Omental fat pad (tissue), 4 donors: ENCODE measurements around the gene CEBPA. TPM values are rescaled to one million over a fixed set of nuclear protein-coding genes. Genes with fewer than 3 reads are reported as not detected.

Source experiments
- ATAC-seq: fragments of 150-250 bp; one replicate; pipeline ENCODE4 v1.9.1; 2016; ENCODE audit warnings: mild to moderate bottlenecking, moderate library complexity; ENCODE audit not compliant: low FRiP score
- DNase-seq: peaks from one replicate; pipeline ENCODE4 v3.0.0-alpha.2; 2019; ENCODE audit warnings: low spot score
- total RNA-seq, 4 donors: library from RNA; depleted of rRNA; stranded (reverse); fragments of >200 nt; gene quantifications; one replicate each; pipeline ENCODE4 v1.1.0, GENCODE V29; 2016
- TF ChIP-seq, protein P1 (sequence below), 3 donors: fragments of 450-650 bp; IDR thresholded peaks; one replicate each; pipeline ENCODE4 v1.5.1; 2016 to 2017; ENCODE audit warnings: antibody characterized with exemption in 3 of 3, mild to moderate bottlenecking in 3 of 3, moderate library complexity in 2 of 3

Gene CEBPA
- total RNA-seq, 4 donors from 2014 or later = 100 to 567 (median 166) TPM

DNA sequence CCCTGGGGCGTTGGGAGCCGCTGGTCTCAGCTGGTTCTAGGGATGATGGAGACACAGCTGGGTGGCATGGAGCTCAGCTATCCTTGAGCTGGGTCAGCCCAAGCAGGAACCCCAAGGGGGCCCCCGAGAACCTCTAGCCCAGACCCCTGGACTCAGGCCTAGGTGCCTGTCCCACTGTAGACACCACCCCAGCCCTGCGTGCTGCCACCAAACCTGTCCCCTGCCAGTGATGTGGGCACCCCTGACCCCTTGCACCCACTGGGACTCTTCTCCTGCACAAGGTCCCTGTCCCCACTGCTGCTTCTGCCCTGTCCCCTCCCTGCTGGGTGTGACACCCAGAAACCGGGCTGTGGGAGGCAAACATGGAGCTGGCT, 26.8 kb downstream of the CEBPA start:
- DNase-seq (no peak), ATAC-seq (no peak)
- TF ChIP-seq, protein P1, sequence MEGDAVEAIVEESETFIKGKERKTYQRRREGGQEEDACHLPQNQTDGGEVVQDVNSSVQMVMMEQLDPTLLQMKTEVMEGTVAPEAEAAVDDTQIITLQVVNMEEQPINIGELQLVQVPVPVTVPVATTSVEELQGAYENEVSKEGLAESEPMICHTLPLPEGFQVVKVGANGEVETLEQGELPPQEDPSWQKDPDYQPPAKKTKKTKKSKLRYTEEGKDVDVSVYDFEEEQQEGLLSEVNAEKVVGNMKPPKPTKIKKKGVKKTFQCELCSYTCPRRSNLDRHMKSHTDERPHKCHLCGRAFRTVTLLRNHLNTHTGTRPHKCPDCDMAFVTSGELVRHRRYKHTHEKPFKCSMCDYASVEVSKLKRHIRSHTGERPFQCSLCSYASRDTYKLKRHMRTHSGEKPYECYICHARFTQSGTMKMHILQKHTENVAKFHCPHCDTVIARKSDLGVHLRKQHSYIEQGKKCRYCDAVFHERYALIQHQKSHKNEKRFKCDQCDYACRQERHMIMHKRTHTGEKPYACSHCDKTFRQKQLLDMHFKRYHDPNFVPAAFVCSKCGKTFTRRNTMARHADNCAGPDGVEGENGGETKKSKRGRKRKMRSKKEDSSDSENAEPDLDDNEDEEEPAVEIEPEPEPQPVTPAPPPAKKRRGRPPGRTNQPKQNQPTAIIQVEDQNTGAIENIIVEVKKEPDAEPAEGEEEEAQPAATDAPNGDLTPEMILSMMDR (IDR thresholded peaks at IDR 0.05) = no peak

DNA sequence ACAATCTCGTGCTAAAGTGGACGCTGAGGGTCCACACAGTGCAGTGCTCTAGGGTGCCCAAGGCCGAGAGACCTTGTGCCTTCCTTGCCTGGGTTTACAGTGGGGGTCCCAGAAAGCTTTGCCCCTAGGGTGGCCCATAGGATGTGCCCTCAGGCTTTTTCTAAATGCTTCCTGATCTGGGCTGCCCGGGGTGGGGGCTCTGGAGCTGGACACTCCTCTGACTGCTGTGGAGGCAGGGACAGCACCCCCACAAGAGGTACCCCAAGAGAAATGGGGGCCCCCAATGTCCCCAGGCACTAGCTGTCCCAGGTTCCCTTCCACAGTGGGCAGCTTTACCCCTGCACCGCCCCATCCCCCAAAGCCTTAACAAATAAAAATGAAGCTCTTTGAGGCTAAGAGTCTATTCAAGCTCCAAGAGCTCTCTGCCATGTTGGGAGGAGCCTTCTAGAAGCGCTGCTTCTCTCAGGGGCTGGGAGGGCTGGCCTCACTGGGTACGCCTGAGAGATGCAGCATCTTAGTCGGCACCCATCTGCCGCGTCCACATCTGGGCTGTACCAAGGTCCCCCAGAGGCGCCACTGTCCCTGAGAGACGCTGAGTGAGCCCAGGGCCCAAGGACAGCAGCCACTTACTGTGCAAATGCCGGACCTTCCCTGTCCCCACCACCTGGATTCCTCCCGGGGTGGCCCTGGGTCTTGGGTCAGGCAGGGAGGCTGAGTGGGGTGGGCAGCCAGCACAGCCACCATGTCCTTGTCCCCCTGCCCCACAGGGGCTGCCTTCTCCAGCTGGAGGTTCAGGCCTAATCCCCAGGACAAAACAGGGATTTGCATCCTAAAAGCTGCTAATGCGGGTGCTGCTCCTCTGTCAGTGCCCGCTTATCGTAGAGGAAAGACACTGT, 27.4 kb downstream of the CEBPA start:
- no peak for ATAC-seq
- TF ChIP-seq, protein P1 (IDR thresholded peaks at IDR 0.05) = no peak
- DNase-seq = no peak

DNA sequence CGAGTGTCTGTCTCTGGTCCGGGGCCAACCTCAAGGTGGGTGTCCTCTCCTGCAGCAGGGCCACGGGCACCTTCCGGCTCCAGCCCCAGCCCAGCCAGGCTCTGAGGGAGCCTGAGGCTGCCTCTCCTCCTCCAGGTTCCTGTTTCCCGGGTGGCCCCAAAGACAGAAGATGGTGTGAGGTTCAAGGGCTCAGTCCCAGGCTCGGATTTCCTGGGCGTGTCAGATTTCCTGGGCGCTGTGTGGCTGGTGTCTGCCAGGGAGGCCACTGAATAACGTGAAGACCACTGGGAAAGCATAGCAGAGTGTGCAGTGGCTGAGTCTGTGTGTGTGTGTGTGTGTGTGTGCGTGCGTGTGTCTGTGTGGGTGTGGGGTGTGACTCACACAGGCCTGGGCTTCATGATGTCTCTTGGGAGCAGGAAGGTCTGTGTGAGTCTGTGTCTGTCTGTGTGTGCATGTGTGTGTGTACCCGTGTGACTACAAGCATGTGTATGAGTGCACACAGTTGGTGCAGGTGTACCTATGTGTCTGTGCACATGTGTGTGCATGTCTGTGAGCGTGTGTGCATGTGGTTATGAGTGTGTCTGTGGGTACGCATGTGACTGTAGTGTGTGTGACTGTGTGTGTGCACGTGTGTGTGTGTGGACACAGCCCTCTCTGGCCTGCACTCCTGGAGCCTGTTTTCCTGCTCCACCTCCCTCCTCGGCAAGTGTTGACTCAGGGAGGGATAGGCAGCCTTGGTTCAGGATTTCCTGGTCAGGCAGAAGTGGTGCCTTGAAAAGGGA, 28.3 kb downstream of the CEBPA start:
- ATAC-seq = peak; percentile 15
- DNase-seq = peak; percentile 51
- TF ChIP-seq, protein P1 (IDR thresholded peaks at IDR 0.05) = no peak

GRCh38 chr19:33273065-33273736, 29.1 kb downstream of the CEBPA start:
- ATAC-seq (no peak), DNase-seq (no peak)
- TF ChIP-seq, protein P1 (IDR thresholded peaks at IDR 0.05) = no peak

DNA sequence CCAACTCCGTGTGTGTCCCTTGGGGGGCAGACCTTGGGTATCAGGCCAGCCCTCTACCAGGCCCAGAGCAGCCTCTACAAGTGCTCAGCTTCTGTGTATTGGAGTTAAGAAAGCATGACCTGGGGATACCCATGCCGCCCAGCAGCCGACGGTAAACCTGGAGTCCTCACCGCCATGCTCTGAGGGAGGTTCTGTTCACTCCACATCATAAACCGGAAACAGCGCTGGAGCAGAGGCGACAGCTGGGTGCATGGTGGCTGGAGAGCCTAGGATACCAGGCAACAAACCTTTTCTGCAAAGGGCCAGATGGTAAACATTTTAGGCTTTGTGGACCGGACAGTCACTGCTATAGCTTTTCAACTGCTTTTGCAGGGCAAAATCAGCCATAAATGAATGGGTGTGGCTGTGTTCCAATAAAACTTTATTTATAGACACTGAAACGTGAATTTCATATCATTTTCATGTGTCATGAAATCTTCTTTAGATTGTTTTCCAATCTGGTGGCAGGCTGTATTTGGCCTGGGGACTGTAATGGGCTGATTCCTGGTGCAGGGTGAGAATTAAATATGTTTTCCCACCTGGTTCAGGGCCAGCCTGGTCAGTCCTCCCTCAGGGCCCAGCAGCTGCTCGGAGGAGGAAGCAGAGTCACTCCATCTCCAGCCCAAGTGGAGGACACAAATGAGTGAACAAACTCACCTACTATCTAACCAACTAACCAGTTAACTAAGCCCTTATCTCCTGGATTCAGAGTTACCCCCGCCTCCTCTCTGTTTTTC, 30.9 kb downstream of the CEBPA start:
- DNase-seq = no peak
- no peak for ATAC-seq
- TF ChIP-seq, protein P1 (IDR thresholded peaks at IDR 0.05) = no peak

DNA sequence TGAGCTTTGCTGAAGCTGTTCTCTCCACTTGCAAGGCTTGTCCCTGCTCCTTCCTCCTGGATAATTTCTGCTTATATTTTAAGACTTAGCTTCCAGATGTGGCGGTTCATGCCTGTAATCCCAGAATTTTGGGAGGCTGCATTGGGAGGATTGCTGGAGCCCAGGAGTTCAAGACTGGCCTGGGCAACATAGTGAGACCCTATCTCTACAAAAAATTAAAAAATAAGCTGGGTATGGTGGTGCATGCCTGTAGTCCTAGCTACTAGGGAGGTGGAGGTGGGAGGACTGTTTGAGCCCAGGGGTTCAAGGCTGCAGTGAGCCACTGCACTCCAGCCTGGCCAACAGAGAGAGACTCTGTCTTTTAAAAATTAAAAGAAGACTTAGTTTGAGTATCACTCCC, 31.6 kb downstream of the CEBPA start:
- TF ChIP-seq, protein P1 (IDR thresholded peaks at IDR 0.05) = no peak
- no peak for ATAC-seq
- no peak for DNase-seq
